HepG2 (cell line): ENCODE results near the gene PPP1R3C. TPM values are rescaled to one million over a fixed set of nuclear protein-coding genes. Genes with fewer than 3 reads are reported as not detected.
A peak's percentile ranks its signal among the peaks of the same experiment; 100 is the strongest.

Source experiments
- BRD4 ChIP-seq: sonication (generic); formaldehyde crosslinking; IDR thresholded peaks from 2 replicates; pipeline ENCODE4 v1.4.0; 2020; ENCODE audit warnings: missing genetic modification reagents
- FOSL2 ChIP-seq: sonication (generic); formaldehyde crosslinking; IDR thresholded peaks from 2 replicates; pipeline ENCODE4 v1.4.0; 2020; ENCODE audit warnings: missing genetic modification reagents
- HMGA1 ChIP-seq: sonication (generic); formaldehyde crosslinking; conservative IDR thresholded peaks from 2 replicates; pipeline ENCODE4 v1.4.0; 2020; ENCODE audit warnings: missing genetic modification reagents
- HOMEZ ChIP-seq: IDR thresholded peaks from 2 replicates; pipeline ENCODE4 v1.6.1; 2016; ENCODE audit warnings: low read depth
- HOXA9 ChIP-seq: sonication (generic); formaldehyde crosslinking; IDR thresholded peaks from 2 replicates; pipeline ENCODE4 v1.8.1; 2022; ENCODE audit warnings: missing genetic modification reagents, mild to moderate bottlenecking, moderate library complexity, borderline replicate concordance
- LRRFIP1 ChIP-seq: sonication (generic); formaldehyde crosslinking; conservative IDR thresholded peaks from 2 replicates; pipeline ENCODE4 v1.4.0; 2020; ENCODE audit warnings: missing genetic modification reagents
- MAFK ChIP-seq, 2 experiments: IDR thresholded peaks in 1 of 2; conservative IDR thresholded peaks in 1 of 2; 2 replicates each; pipeline ENCODE4 v1.6.1; 2011; ENCODE audit warnings: improper control_type of control experiment in 2 of 2, low read length in 2 of 2
- MAX ChIP-seq: IDR thresholded peaks from 2 replicates; pipeline ENCODE4 v1.6.1; 2012; ENCODE audit warnings: inconsistent platforms
- MEIS1 ChIP-seq: sonication (generic); formaldehyde crosslinking; IDR thresholded peaks from 2 replicates; pipeline ENCODE4 v1.9.0; 2021; ENCODE audit warnings: mild to moderate bottlenecking, missing genetic modification reagents, moderate library complexity, borderline replicate concordance
- MXD4 ChIP-seq: IDR thresholded peaks from 2 replicates; pipeline ENCODE4 v1.6.1; 2016; ENCODE audit warnings: mild to moderate bottlenecking, missing biosample characterization, missing genetic modification reagents
- NAIF1 ChIP-seq: sonication (generic); formaldehyde crosslinking; IDR thresholded peaks from 2 replicates; pipeline ENCODE4 v1.5.0; 2020; ENCODE audit warnings: mild to moderate bottlenecking, missing genetic modification reagents, borderline replicate concordance
- PRDM4 ChIP-seq: sonication (generic); formaldehyde crosslinking; IDR thresholded peaks from 2 replicates; pipeline ENCODE4 v1.9.0; 2021; ENCODE audit warnings: missing genetic modification reagents, borderline replicate concordance
- SIX1 ChIP-seq: sonication (generic); formaldehyde crosslinking; IDR thresholded peaks from 2 replicates; pipeline ENCODE4 v1.4.0; 2020; ENCODE audit warnings: missing genetic modification reagents, borderline replicate concordance
- SSRP1 ChIP-seq: IDR thresholded peaks from 2 replicates; pipeline ENCODE4 v1.6.1; 2016; ENCODE audit warnings: control low read depth
- THRA ChIP-seq: sonication (generic); formaldehyde crosslinking; IDR thresholded peaks from 2 replicates; pipeline ENCODE4 v1.4.0; 2020; ENCODE audit warnings: missing genetic modification reagents, borderline replicate concordance
- ZBTB8A ChIP-seq: sonication (generic); formaldehyde crosslinking; IDR thresholded peaks from 2 replicates; pipeline ENCODE4 v1.4.0; 2020; ENCODE audit warnings: mild to moderate bottlenecking, low read depth, missing genetic modification reagents, borderline replicate concordance
- ZFP82 ChIP-seq: sonication (generic); formaldehyde crosslinking; IDR thresholded peaks from 2 replicates; pipeline ENCODE4 v1.5.1; 2020; ENCODE audit warnings: mild to moderate bottlenecking, missing genetic modification reagents, borderline replicate concordance
- ZNF260 ChIP-seq: sonication (generic); formaldehyde crosslinking; IDR thresholded peaks from 2 replicates; pipeline ENCODE4 v1.4.0; 2020; ENCODE audit warnings: missing genetic modification reagents, low read depth, mild to moderate bottlenecking, borderline replicate concordance
- ZNF350 ChIP-seq: sonication (generic); formaldehyde crosslinking; IDR thresholded peaks from 2 replicates; pipeline ENCODE4 v1.4.0; 2020; ENCODE audit warnings: mild to moderate bottlenecking, low read depth, missing genetic modification reagents, borderline replicate concordance
- ZNF672 ChIP-seq: sonication (generic); formaldehyde crosslinking; IDR thresholded peaks from 2 replicates; pipeline ENCODE4 v1.8.1; 2022; ENCODE audit warnings: missing genetic modification reagents
- ZSCAN30 ChIP-seq: sonication (generic); formaldehyde crosslinking; IDR thresholded peaks from 2 replicates; pipeline ENCODE4 v1.5.0; 2020; ENCODE audit warnings: mild to moderate bottlenecking, missing genetic modification reagents
- polyA plus RNA-seq, 8 experiments: library from polyadenylated mRNA; depleted of rRNA in 3 of 8; stranded (reverse) in 7 of 8; unstranded in 1 of 8; fragments of >200 nt; fragmentation: Illumina TruSeq in 4 of 8; extraction: Trizol in 4 of 8; gene quantifications; 2 replicates each; pipeline versions ENCODE4 v1.2.1 to v1.2.3, GENCODE V29; 2011 to 2016; ENCODE audit warnings: low read depth in 4 of 8, missing spikeins in 1 of 8, mixed read lengths in 1 of 8; ENCODE audit not compliant: insufficient read depth in 1 of 8
- total RNA-seq, 5 experiments: library from RNA; depleted of rRNA; stranded (reverse); fragments of >200 nt; fragmentation: Illumina TruSeq; extraction: Trizol; gene quantifications; 2 replicates each; pipeline ENCODE4 v1.2.3, GENCODE V29; 2016; ENCODE audit warnings: low read depth in 1 of 5

The PPP1R3C gene
- total and polyA plus RNA-seq, 2 of the 13 experiments (the other 11 are each of a cell fraction or from before 2014, with no cell fraction given) = 13.3 to 14.8 TPM

- TF ChIP-seq HOMEZ (CRISPR knock-in tag) (peak; percentile 99), HMGA1 (no peak), MAX (peak; percentile 97), BRD4 (peak; percentile 88), NAIF1 (CRISPR knock-in tag) (peak; percentile 94; the same call in 1 of the 2 replicates), LRRFIP1 (CRISPR knock-in tag) (no peak), FOSL2 (peak; percentile 28), SSRP1 (CRISPR knock-in tag) (no peak), PRDM4 (no peak), SIX1 (peak; percentile 44), THRA (peak; percentile 79; the same call in 1 of the 2 replicates), ZNF350 (CRISPR knock-in tag) (peak; percentile 97), ZNF260 (CRISPR knock-in tag) (no peak), ZSCAN30 (CRISPR knock-in tag) (peak; percentile 83; the same call in 1 of the 2 replicates), MAFK (conservative IDR thresholded peaks at IDR 0.05 in 1 of 2, IDR thresholded peaks at IDR 0.05 in 1 of 2; ENCODE audit: low read length in 2 of 2) (no peak), HOXA9 (CRISPR knock-in tag) (peak; percentile 94), MEIS1 (CRISPR knock-in tag) (peak; percentile 80), ZBTB8A (no peak; the same call in 1 of the 2 replicates), MXD4 (CRISPR knock-in tag) (peak; percentile 94), ZFP82 (CRISPR knock-in tag) (peak; percentile 99), ZNF672 (no peak)
Measured at GRCh38 chr10:91632671-91633550, at the start of gene PPP1R3C (continued).
